Liver (tissue), 3 donors: ENCODE data around the gene C9orf50.

ENCODE experiments used
- EGR1 ChIP-seq, 2 donors: IDR thresholded peaks; 2 replicates each; pipeline ENCODE4 v1.6.1; 2016 to 2018; ENCODE audit warnings: antibody characterized with exemption in 2 of 2, low read depth in 2 of 2
- JUND ChIP-seq, 2 donors: IDR thresholded peaks; 2 replicates each; pipeline ENCODE4 v1.6.1; 2016; ENCODE audit warnings: antibody characterized with exemption in 2 of 2
- RXRA ChIP-seq, 2 donors: IDR thresholded peaks; 2 replicates each; pipeline ENCODE4 v1.6.1; 2017 to 2018; ENCODE audit warnings: antibody characterized with exemption in 2 of 2, mild to moderate bottlenecking in 1 of 2
- SP1 ChIP-seq: IDR thresholded peaks from 2 replicates; pipeline ENCODE4 v1.6.1; 2018; ENCODE audit warnings: antibody characterized with exemption, mild to moderate bottlenecking
- TAF1 ChIP-seq: conservative IDR thresholded peaks from 2 replicates; pipeline ENCODE4 v1.6.1; 2016; ENCODE audit warnings: antibody characterized with exemption, mild to moderate bottlenecking
- TF ChIP-seq, protein P1 (sequence below): fragments of 150-350 bp; IDR thresholded peaks from 2 replicates; pipeline ENCODE4 v1.5.1; 2017; ENCODE audit warnings: improper control_type of control experiment, low read depth, low read length; ENCODE audit not compliant: missing input control
- TF ChIP-seq, protein P2 (sequence below): IDR thresholded peaks from 2 replicates; pipeline ENCODE4 v1.6.1; 2016; ENCODE audit warnings: antibody characterized with exemption, mild to moderate bottlenecking
- TF ChIP-seq, protein P3 (sequence below): IDR thresholded peaks from 2 replicates; pipeline ENCODE4 v1.6.1; 2016; ENCODE audit warnings: antibody characterized with exemption
- TF ChIP-seq, protein P4 (sequence below): IDR thresholded peaks from 2 replicates; pipeline ENCODE4 v1.6.1; 2016; ENCODE audit warnings: antibody characterized with exemption
- TF ChIP-seq, protein P5 (sequence below): IDR thresholded peaks from 2 replicates; pipeline ENCODE4 v1.6.1; 2016; ENCODE audit warnings: antibody characterized with exemption
- donor health status: healthy.
- donor health status: healthy.

DNA sequence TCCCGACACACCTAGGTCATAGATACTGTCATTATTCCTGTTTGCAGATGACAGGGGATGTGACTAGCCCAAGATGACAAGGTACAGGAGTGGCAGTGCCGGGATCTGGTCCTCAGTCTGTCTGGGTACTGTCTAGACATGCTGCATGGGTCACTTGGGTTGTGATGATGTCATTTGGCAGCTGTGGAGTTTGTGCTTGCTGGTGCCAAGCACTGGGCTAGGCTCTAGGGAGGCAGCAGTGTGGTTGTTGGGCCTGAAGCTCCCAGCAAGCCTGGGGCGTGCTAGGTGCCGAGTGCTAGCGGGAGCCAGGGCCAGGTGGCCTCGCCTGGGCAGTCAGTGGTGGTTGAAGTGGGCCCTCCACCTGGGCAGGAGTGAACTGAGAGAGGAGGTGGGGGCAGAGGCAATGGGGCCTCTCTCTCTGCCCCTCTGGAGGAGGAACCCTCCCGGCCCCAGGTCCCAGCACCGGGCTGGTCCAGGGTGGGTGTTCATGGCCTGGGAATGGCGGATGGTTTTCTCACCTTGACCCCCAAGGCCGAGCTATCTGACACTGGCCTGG lies 29.9 kb upstream of the C9orf50 start:
- TF ChIP-seq, protein P1, sequence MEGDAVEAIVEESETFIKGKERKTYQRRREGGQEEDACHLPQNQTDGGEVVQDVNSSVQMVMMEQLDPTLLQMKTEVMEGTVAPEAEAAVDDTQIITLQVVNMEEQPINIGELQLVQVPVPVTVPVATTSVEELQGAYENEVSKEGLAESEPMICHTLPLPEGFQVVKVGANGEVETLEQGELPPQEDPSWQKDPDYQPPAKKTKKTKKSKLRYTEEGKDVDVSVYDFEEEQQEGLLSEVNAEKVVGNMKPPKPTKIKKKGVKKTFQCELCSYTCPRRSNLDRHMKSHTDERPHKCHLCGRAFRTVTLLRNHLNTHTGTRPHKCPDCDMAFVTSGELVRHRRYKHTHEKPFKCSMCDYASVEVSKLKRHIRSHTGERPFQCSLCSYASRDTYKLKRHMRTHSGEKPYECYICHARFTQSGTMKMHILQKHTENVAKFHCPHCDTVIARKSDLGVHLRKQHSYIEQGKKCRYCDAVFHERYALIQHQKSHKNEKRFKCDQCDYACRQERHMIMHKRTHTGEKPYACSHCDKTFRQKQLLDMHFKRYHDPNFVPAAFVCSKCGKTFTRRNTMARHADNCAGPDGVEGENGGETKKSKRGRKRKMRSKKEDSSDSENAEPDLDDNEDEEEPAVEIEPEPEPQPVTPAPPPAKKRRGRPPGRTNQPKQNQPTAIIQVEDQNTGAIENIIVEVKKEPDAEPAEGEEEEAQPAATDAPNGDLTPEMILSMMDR: no peak
- TF ChIP-seq RXRA (IDR thresholded peaks at IDR 0.05) (no peak), SP1 (no peak), JUND (IDR thresholded peaks at IDR 0.05) (no peak), EGR1 (IDR thresholded peaks at IDR 0.05; ENCODE audit: low read depth in 2 of 2) (no peak), TAF1 (no peak)
- TF ChIP-seq, protein P2, sequence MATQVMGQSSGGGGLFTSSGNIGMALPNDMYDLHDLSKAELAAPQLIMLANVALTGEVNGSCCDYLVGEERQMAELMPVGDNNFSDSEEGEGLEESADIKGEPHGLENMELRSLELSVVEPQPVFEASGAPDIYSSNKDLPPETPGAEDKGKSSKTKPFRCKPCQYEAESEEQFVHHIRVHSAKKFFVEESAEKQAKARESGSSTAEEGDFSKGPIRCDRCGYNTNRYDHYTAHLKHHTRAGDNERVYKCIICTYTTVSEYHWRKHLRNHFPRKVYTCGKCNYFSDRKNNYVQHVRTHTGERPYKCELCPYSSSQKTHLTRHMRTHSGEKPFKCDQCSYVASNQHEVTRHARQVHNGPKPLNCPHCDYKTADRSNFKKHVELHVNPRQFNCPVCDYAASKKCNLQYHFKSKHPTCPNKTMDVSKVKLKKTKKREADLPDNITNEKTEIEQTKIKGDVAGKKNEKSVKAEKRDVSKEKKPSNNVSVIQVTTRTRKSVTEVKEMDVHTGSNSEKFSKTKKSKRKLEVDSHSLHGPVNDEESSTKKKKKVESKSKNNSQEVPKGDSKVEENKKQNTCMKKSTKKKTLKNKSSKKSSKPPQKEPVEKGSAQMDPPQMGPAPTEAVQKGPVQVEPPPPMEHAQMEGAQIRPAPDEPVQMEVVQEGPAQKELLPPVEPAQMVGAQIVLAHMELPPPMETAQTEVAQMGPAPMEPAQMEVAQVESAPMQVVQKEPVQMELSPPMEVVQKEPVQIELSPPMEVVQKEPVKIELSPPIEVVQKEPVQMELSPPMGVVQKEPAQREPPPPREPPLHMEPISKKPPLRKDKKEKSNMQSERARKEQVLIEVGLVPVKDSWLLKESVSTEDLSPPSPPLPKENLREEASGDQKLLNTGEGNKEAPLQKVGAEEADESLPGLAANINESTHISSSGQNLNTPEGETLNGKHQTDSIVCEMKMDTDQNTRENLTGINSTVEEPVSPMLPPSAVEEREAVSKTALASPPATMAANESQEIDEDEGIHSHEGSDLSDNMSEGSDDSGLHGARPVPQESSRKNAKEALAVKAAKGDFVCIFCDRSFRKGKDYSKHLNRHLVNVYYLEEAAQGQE: no peak
- TF ChIP-seq, protein P3, sequence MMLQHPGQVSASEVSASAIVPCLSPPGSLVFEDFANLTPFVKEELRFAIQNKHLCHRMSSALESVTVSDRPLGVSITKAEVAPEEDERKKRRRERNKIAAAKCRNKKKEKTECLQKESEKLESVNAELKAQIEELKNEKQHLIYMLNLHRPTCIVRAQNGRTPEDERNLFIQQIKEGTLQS: no peak
- TF ChIP-seq, protein P4, sequence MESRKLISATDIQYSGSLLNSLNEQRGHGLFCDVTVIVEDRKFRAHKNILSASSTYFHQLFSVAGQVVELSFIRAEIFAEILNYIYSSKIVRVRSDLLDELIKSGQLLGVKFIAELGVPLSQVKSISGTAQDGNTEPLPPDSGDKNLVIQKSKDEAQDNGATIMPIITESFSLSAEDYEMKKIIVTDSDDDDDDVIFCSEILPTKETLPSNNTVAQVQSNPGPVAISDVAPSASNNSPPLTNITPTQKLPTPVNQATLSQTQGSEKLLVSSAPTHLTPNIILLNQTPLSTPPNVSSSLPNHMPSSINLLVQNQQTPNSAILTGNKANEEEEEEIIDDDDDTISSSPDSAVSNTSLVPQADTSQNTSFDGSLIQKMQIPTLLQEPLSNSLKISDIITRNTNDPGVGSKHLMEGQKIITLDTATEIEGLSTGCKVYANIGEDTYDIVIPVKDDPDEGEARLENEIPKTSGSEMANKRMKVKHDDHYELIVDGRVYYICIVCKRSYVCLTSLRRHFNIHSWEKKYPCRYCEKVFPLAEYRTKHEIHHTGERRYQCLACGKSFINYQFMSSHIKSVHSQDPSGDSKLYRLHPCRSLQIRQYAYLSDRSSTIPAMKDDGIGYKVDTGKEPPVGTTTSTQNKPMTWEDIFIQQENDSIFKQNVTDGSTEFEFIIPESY: no peak
- TF ChIP-seq, protein P5, sequence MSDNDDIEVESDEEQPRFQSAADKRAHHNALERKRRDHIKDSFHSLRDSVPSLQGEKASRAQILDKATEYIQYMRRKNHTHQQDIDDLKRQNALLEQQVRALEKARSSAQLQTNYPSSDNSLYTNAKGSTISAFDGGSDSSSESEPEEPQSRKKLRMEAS: no peak
